GM12878 (cell line): ENCODE measurements around the gene KIFC1. TPM values are rescaled to one million over a fixed set of nuclear protein-coding genes. Genes with fewer than 3 reads are reported as not detected.

Experiments
- ATAC-seq: fragments of 200-7000 bp; cut with Tn5 transposase; 3 replicates; pipeline ENCODE4 v1.9.1; 2020; ENCODE audit warnings: mild to moderate bottlenecking, moderate library complexity
- BruUV-seq: library from RNA; stranded (reverse); fragments of 400-500 nt; replicated peaks from 2 replicates; lab custom pipeline; 2021; lab: Mats Ljungman, UMichigan
- CTCF ChIA-PET: fragments of 300-600 bp; sonication (Branson Sonifier 250); formaldehyde crosslinking; extraction: SDS; loops from one replicate; lab custom pipeline; 2021; ENCODE audit warnings: inconsistent platforms; lab: Yijun Ruan, JAX
- POLR2A ChIA-PET: fragments of 350-600 bp; formaldehyde crosslinking; extraction: SDS; loops from one replicate; lab custom pipeline; 2021; ENCODE audit warnings: inconsistent platforms; lab: Charles Lee
- RAD21 ChIA-PET: fragments of 300-600 bp; sonication (Branson Sonifier 250); formaldehyde crosslinking; loops from one replicate; lab custom pipeline; 2023; ENCODE audit warnings: antibody characterized with exemption; ENCODE audit not compliant: unreplicated experiment; lab: Charles Lee
- SMC1A ChIA-PET: fragments of 300-600 bp; sonication (Branson Sonifier 250); formaldehyde crosslinking; loops from one replicate; lab custom pipeline; 2023; ENCODE audit not compliant: unreplicated experiment, uncharacterized antibody; lab: Charles Lee
- DNase-seq: peaks from one replicate; pipeline ENCODE4 v3.0.0-alpha.2; 2011; ENCODE audit warnings: low read depth, low spot score
- FAIRE-seq: peaks from 3 replicates; lab custom pipeline; 2011; peaks lifted over from hg19 to GRCh38; lab: Jason Lieb, UNC
- H2AFZ ChIP-seq: 2 replicates; pipeline ENCODE4 v1.6.0; 2011; ENCODE audit warnings: low read depth, low read length, control low read depth; ENCODE audit not compliant: control insufficient read depth
- H3K27ac ChIP-seq: 2 replicates; pipeline ENCODE4 v1.5.1; 2011; ENCODE audit warnings: control low read depth; ENCODE audit not compliant: control insufficient read depth, insufficient read depth
- H3K27me3 ChIP-seq, 2 experiments: replicated peaks in 1 of 2; 2 replicates each; pipeline versions ENCODE4 v1.6.0 to v1.6.1; 2011; ENCODE audit warnings: low read length in 1 of 2; ENCODE audit not compliant: control insufficient read depth in 2 of 2, insufficient read depth in 2 of 2
- H3K36me3 ChIP-seq, 2 experiments: 2 replicates each; pipeline ENCODE4 v1.5.1; 2011; ENCODE audit warnings: low read length in 1 of 2; ENCODE audit not compliant: control insufficient read depth in 2 of 2, insufficient read depth in 2 of 2
- H3K4me1 ChIP-seq: 2 replicates; pipeline ENCODE4 v1.6.1; 2011; ENCODE audit warnings: mild to moderate bottlenecking, low read length, moderate library complexity, mixed read lengths; ENCODE audit not compliant: control insufficient read depth, insufficient read depth
- H3K4me2 ChIP-seq: 2 replicates; pipeline ENCODE4 v1.6.0; 2011; ENCODE audit warnings: control low read depth; ENCODE audit not compliant: control insufficient read depth, insufficient read depth
- H3K4me3 ChIP-seq: fragments of 200-600 bp; sonication (generic); 2 replicates; pipeline ENCODE4 v1.5.1; 2016
- H3K79me2 ChIP-seq: 2 replicates; pipeline ENCODE4 v1.6.0; 2011; ENCODE audit warnings: low read length; ENCODE audit not compliant: control insufficient read depth, insufficient read depth
- H3K9ac ChIP-seq: 2 replicates; pipeline ENCODE4 v1.8.0; 2011; ENCODE audit warnings: low read length, control low read depth, mixed read lengths; ENCODE audit not compliant: control insufficient read depth, insufficient read depth
- H3K9me3 ChIP-seq: replicated peaks from 3 replicates; pipeline ENCODE4 v1.5.1; 2011; ENCODE audit warnings: mild to moderate bottlenecking, low read length; ENCODE audit not compliant: control insufficient read depth, insufficient read depth
- H4K20me1 ChIP-seq: 2 replicates; pipeline ENCODE4 v1.6.0; 2011; ENCODE audit not compliant: control insufficient read depth, insufficient read depth
- BCLAF1 ChIP-seq: fragments of 450-650 bp; IDR thresholded peaks from 2 replicates; pipeline ENCODE4 v1.6.1; 2017; ENCODE audit warnings: antibody characterized with exemption, mild to moderate bottlenecking, moderate library complexity
- ETV6 ChIP-seq, 2 experiments: fragments of 450-650 bp in 1 of 2; IDR thresholded peaks in 1 of 2; conservative IDR thresholded peaks in 1 of 2; 2 replicates each; pipeline ENCODE4 v1.6.1; 2014; ENCODE audit warnings: antibody characterized with exemption in 1 of 2, borderline replicate concordance in 1 of 2, low read depth in 1 of 2, mild to moderate bottlenecking in 1 of 2, moderate library complexity in 1 of 2
- EZH2 ChIP-seq: IDR thresholded peaks from 2 replicates; pipeline ENCODE4 v1.6.1; 2012; ENCODE audit warnings: low read depth, mild to moderate bottlenecking, control low read depth, inconsistent platforms, low read length, borderline replicate concordance; ENCODE audit not compliant: control insufficient read depth
- JUNB ChIP-seq: IDR thresholded peaks from 2 replicates; pipeline ENCODE4 v1.6.1; 2016; ENCODE audit warnings: antibody characterized with exemption, mild to moderate bottlenecking
- NRF1 ChIP-seq: conservative IDR thresholded peaks from 2 replicates; pipeline ENCODE4 v1.6.1; 2011; ENCODE audit warnings: mild to moderate bottlenecking, low read depth, low read length, improper control_type of control experiment
- POU2F2 ChIP-seq: IDR thresholded peaks from 3 replicates; pipeline ENCODE4 v1.6.1; 2011; ENCODE audit warnings: low read depth, mild to moderate bottlenecking, low read length, borderline replicate concordance
- RFX5 ChIP-seq: IDR thresholded peaks from 2 replicates; pipeline ENCODE4 v1.6.1; 2011; ENCODE audit warnings: low read depth, low read length, improper control_type of control experiment
- SPI1 ChIP-seq: IDR thresholded peaks from 2 replicates; pipeline ENCODE4 v1.6.1; 2011; ENCODE audit warnings: low read depth, mild to moderate bottlenecking, low read length, moderate library complexity, borderline replicate concordance; ENCODE audit not compliant: insufficient read depth
- YY1 ChIP-seq: IDR thresholded peaks from 2 replicates; pipeline ENCODE4 v1.6.1; 2011; ENCODE audit warnings: low read depth, mild to moderate bottlenecking, low read length
- ZSCAN29 ChIP-seq: fragments of 450-650 bp; IDR thresholded peaks from 2 replicates; pipeline ENCODE4 v1.6.1; 2017; ENCODE audit warnings: mild to moderate bottlenecking, moderate library complexity
- WGBS: methylation state at CpG from one replicate; pipeline ENCODE4 v1.1.6; 2016; ENCODE audit warnings: low lambda C conversion rate; ENCODE audit not compliant: insufficient replicate concordance, insufficient coverage; ENCODE audit errors: missing lambda C conversion rate; 5-methylcytosine and 5-hydroxymethylcytosine counted together
- in situ Hi-C: fragments of 300-500 bp; cut with MboI; formaldehyde crosslinking; loops from 9 replicates; pipeline ENCODE4 v1.14.3; 2018; ENCODE audit warnings: mixed read lengths
- intact Hi-C: fragments of 100-400 bp; cut with micrococcal nuclease; formaldehyde crosslinking; loops from one replicate; pipeline ENCODE4 v1.14.2; 2022; ENCODE audit not compliant: unreplicated experiment
- polyA plus RNA-seq, 11 experiments: library from polyadenylated mRNA; depleted of rRNA in 4 of 11; unstranded in 6 of 11; stranded (reverse) in 5 of 11; fragments of >200 nt; fragmentation: Nextera tagmentation in 4 of 11; fragmentation: Illumina TruSeq in 1 of 11; extraction: Ambion mirVana in 4 of 11; extraction: Trizol in 1 of 11; gene quantifications; 1 replicate in 1 of 11; 2 replicates in 10 of 11; pipeline versions ENCODE4 v1.2.1 to v1.2.3, GENCODE V29; 2011 to 2016; ENCODE audit warnings: inconsistent platforms in 2 of 11, missing spikeins in 2 of 11, low read depth in 1 of 11
- total RNA-seq, 4 experiments: library from RNA; depleted of rRNA in 3 of 4; stranded (reverse); fragments of >200 nt in 3 of 4; fragmentation: Illumina TruSeq in 1 of 4; extraction: Trizol in 1 of 4; gene quantifications; 2 replicates each; pipeline versions ENCODE4 v1.2.1 to v1.2.3, GENCODE V29; 2013 to 2021
- TF ChIP-seq, protein P1 (sequence below): fragments of 450-650 bp; IDR thresholded peaks from 2 replicates; pipeline ENCODE4 v1.6.1; 2018; ENCODE audit warnings: mild to moderate bottlenecking, low read depth, moderate library complexity; ENCODE audit not compliant: partially characterized antibody
- TF ChIP-seq, protein P2 (sequence below): fragments of 450-650 bp; IDR thresholded peaks from 2 replicates; pipeline ENCODE4 v1.6.1; 2017; ENCODE audit warnings: mild to moderate bottlenecking, low read depth, inconsistent platforms; ENCODE audit not compliant: poor library complexity, severe bottlenecking

Gene KIFC1
- total and polyA plus RNA-seq, 10 of the 15 experiments (the other 5 are each of a cell fraction or from before 2014, with no cell fraction given), result 1.8 to 87.4 (median 54.4) TPM

GRCh38 chr6:33373960-33374910 lies 17.4 kb upstream of the KIFC1 start:
- Histone ChIP-seq H3K4me3 (no peak overlapping the region), H3K4me2 (no peak overlapping the region), H3K79me2 (no peaks in the 10 kb centered on the region), H3K36me3 (no peaks in the 10 kb centered on the region)
- in situ Hi-C loops, result no loop called here
- DNase-seq, result no peak
- SMC1A ChIA-PET, result interaction anchor here (0.7 to 1.2 kb wide), 3 partner anchors 12 to 120 kb away, joined by 3 to 4 read pairs (median 3); no protein-coding TSS in a partner anchor
- no peak for ATAC-seq
- WGBS, result 51% methylated on average over 8 of the region's 8 CpGs
- TF ChIP-seq BCLAF1, result no peak
- TF ChIP-seq, protein P1, sequence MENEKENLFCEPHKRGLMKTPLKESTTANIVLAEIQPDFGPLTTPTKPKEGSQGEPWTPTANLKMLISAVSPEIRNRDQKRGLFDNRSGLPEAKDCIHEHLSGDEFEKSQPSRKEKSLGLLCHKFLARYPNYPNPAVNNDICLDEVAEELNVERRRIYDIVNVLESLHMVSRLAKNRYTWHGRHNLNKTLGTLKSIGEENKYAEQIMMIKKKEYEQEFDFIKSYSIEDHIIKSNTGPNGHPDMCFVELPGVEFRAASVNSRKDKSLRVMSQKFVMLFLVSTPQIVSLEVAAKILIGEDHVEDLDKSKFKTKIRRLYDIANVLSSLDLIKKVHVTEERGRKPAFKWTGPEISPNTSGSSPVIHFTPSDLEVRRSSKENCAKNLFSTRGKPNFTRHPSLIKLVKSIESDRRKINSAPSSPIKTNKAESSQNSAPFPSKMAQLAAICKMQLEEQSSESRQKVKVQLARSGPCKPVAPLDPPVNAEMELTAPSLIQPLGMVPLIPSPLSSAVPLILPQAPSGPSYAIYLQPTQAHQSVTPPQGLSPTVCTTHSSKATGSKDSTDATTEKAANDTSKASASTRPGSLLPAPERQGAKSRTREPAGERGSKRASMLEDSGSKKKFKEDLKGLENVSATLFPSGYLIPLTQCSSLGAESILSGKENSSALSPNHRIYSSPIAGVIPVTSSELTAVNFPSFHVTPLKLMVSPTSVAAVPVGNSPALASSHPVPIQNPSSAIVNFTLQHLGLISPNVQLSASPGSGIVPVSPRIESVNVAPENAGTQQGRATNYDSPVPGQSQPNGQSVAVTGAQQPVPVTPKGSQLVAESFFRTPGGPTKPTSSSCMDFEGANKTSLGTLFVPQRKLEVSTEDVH, result no peak
- no peak for TF ChIP-seq NRF1
- no peak for TF ChIP-seq ETV6 (conservative IDR thresholded peaks at IDR 0.05 in 1 of 2, IDR thresholded peaks at IDR 0.05 in 1 of 2; ENCODE audit: borderline replicate concordance in 1 of 2, low read depth in 1 of 2)
- no peak for TF ChIP-seq YY1
- TF ChIP-seq ZSCAN29, result no peak
- no peak for TF ChIP-seq EZH2
- TF ChIP-seq SPI1, result no peak
- TF ChIP-seq, protein P2, sequence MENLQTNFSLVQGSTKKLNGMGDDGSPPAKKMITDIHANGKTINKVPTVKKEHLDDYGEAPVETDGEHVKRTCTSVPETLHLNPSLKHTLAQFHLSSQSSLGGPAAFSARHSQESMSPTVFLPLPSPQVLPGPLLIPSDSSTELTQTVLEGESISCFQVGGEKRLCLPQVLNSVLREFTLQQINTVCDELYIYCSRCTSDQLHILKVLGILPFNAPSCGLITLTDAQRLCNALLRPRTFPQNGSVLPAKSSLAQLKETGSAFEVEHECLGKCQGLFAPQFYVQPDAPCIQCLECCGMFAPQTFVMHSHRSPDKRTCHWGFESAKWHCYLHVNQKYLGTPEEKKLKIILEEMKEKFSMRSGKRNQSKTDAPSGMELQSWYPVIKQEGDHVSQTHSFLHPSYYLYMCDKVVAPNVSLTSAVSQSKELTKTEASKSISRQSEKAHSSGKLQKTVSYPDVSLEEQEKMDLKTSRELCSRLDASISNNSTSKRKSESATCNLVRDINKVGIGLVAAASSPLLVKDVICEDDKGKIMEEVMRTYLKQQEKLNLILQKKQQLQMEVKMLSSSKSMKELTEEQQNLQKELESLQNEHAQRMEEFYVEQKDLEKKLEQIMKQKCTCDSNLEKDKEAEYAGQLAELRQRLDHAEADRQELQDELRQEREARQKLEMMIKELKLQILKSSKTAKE, result no peak
- TF ChIP-seq POU2F2, result no peak
- TF ChIP-seq JUNB, result no peak
- no peak for TF ChIP-seq RFX5
- TF ChIP-seq, all 136 proteins: peak for 0
- FAIRE-seq, result no peak
- Histone ChIP-seq H3K4me1 (no peaks in the 10 kb centered on the region), H3K9me3 (no peaks in the 10 kb centered on the region), H3K27ac (no peak overlapping the region), H2AFZ (no peak overlapping the region), H3K9ac (no peak overlapping the region), H4K20me1 (no peaks in the 10 kb centered on the region), H3K27me3 (no peaks in the 10 kb centered on the region)
- no TSS peak for BruUV-seq
- intact Hi-C loops, result no loop called here
- POLR2A ChIA-PET, result interaction anchor here (1.1 kb wide), 1 partner anchor 228 kb away, joined by 4 read pairs; no protein-coding TSS in a partner anchor
- RAD21 ChIA-PET, result no interaction called here
- CTCF ChIA-PET, result interaction anchor here (0.7 to 1.2 kb wide), 2 partner anchors 12 to 16 kb away, joined by 3 to 4 read pairs; no protein-coding TSS in a partner anchor
